Osteoblast (primary cell): ENCODE measurements around the gene ACADM. TPM values are rescaled to one million over a fixed set of nuclear protein-coding genes. Genes with fewer than 3 reads are reported as not detected.
A peak's percentile ranks its signal among the peaks of the same experiment; 100 is the strongest.

ENCODE experiments used
- DNase-seq: peaks from one replicate; pipeline ENCODE4 v3.0.0; 2011; ENCODE audit warnings: low spot score, mixed read lengths; ENCODE audit not compliant: insufficient read length; ENCODE audit errors: missing footprints
- H2AFZ ChIP-seq: 2 replicates; pipeline ENCODE4 v1.6.0; 2011; ENCODE audit warnings: mild to moderate bottlenecking, low read length
- H3K27ac ChIP-seq: 2 replicates; pipeline ENCODE4 v1.5.1; 2011; ENCODE audit warnings: mild to moderate bottlenecking, low read depth, low read length, moderate library complexity
- H3K27me3 ChIP-seq: 2 replicates; pipeline ENCODE4 v1.6.0; 2012; ENCODE audit warnings: mild to moderate bottlenecking, control low read depth, inconsistent platforms, low read length, moderate library complexity; ENCODE audit not compliant: insufficient read depth
- H3K36me3 ChIP-seq: 2 replicates; pipeline ENCODE4 v1.5.1; 2011; ENCODE audit warnings: mild to moderate bottlenecking, low read length, control low read depth, moderate library complexity; ENCODE audit not compliant: insufficient read depth
- H3K4me1 ChIP-seq: 2 replicates; pipeline ENCODE4 v1.5.1; 2011; ENCODE audit warnings: mild to moderate bottlenecking, low read length, control low read depth, moderate library complexity; ENCODE audit not compliant: insufficient read depth
- H3K4me2 ChIP-seq: 2 replicates; pipeline ENCODE4 v1.6.0; 2011; ENCODE audit warnings: mild to moderate bottlenecking, low read length; ENCODE audit not compliant: insufficient read depth
- H3K4me3 ChIP-seq: fragments of 200-600 bp; sonication (generic); 3 replicates; pipeline ENCODE4 v1.5.1; 2012; ENCODE audit warnings: mild to moderate bottlenecking, low read length, inconsistent platforms; ENCODE audit not compliant: insufficient read depth
- H3K79me2 ChIP-seq: 2 replicates; pipeline ENCODE4 v1.6.0; 2012; ENCODE audit warnings: mild to moderate bottlenecking, low read length, control low read depth, inconsistent platforms; ENCODE audit not compliant: insufficient read depth
- H3K9me3 ChIP-seq: 2 replicates; pipeline ENCODE4 v1.5.1; 2011; ENCODE audit warnings: low read depth, low read length, control low read depth
- H4K20me1 ChIP-seq: 2 replicates; pipeline ENCODE4 v1.6.0; 2012; ENCODE audit warnings: mild to moderate bottlenecking, low read length, control low read depth; ENCODE audit not compliant: insufficient read depth
- CTCF ChIP-seq: IDR thresholded peaks from 2 replicates; pipeline ENCODE4 v1.5.1; 2011; ENCODE audit warnings: mild to moderate bottlenecking, low read depth, low read length, moderate library complexity; ENCODE audit errors: extremely low read depth
- total RNA-seq: library from RNA; depleted of rRNA; stranded (reverse); fragments of >200 nt; gene quantifications from 2 replicates; pipeline ENCODE4 v1.2.3, GENCODE V29; 2012

Gene ACADM
- total RNA-seq, 1 donor = 33.7 TPM

DNA sequence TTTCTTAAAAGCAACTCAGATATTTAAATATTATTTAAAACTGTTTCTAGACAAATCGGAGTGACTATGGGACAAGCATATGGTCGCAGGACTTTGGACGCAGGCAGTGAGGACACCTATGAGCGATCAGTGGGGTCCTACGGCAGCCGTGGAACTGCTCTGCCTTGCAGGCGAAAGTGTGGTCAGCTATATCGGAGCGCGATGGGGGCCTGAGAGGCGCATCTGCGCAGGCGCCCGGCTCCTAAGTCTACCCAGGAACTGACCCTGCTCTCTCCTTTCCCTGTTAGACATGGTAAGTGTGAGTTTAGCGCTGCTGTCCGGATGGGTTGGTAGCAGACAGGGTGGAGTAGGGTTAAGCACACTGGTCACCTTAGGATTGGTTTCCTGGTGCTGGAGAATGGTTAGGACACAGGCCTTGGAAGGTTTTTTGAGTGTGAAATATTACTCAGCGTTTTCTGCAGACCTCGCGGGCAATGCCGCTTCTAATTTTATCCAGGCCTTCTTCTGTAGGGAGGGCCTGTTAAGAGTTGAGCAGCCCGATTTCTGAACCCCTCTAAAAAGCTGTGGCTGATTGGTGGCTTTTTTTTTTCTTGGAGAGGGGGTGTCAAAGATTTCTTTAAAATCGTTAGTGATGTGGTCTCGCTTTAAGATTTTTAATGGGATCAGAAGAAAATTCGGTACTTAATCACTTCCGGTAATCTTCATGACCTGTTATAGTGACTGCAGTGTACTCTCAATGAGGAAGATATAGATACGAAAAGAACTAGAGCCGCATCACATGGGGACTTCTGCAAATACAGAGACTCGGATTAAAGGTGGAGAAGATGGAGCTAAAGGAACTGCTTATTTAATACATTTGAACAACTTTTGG lies 61.7 kb downstream of the ACADM start, which contains the start of gene RABGGTB:
Gene RABGGTB, plus strand, starts transcription at position 274 of the 871 bp plus-strand sequence. Its CDS starts 16 bp downstream, at position 290.
- Histone ChIP-seq H3K4me1 (peaks cover 35% of the 10 kb centered on the region), H2AFZ (peak within 1 kb of the TSS; percentile 91), H3K4me2 (peak within 1 kb of the TSS; percentile 86), H3K79me2 (peaks cover 46% of the 10 kb centered on the region), H3K36me3 (peaks cover 34% of the 10 kb centered on the region), H3K27me3 (no peaks in the 10 kb centered on the region), H3K27ac (peak within 1 kb of the TSS; percentile 75), H3K9me3 (no peaks in the 10 kb centered on the region), H3K4me3 (peak within 1 kb of the TSS; percentile 85), H4K20me1 (peaks cover 45% of the 10 kb centered on the region)
- no peak for TF ChIP-seq CTCF
- peak; percentile 93 for DNase-seq

DNA sequence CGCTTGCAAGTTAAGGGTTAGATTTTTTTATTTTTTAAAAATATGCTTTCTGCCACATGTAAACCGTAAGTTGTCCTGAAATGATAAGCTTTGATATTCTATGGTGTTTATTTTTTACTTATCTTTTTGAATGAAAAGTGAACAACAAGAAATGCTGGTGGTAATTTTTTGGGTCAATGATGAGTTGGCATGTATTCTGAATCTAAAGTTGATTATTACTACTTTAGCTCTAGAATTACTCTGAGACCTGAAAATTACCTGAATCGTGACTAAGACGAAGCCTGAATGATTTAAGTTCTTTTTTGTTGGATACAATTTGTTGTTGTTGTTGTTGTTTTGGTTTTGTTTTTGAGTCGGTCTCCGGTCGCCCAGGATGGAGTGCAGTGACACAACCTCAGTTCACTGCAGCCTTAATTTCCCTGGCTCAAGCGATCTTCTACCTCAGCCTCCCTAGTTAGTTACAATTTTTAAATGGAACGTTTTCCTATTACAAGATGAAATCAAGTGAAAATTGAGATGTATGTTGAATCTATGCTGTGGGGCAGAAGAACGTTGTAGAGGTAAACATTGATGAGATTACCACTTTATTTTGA lies 62.5 kb downstream of the ACADM start:
- Histone ChIP-seq H3K79me2 (peaks cover 46% of the 10 kb centered on the region), H4K20me1 (peaks cover 52% of the 10 kb centered on the region)

GRCh38 chr1:75787524-75787923 lies 63.0 kb downstream of the ACADM start:
- Histone ChIP-seq H3K4me1 (peaks cover 35% of the 10 kb centered on the region), H3K36me3 (peaks cover 47% of the 10 kb centered on the region), H3K27me3 (no peaks in the 10 kb centered on the region), H2AFZ (no peak overlapping the region), H3K27ac (peak overlapping the region; percentile 75), H4K20me1 (peaks cover 57% of the 10 kb centered on the region), H3K9me3 (no peaks in the 10 kb centered on the region), H3K4me2 (peak overlapping the region; percentile 86), H3K79me2 (peaks cover 46% of the 10 kb centered on the region), H3K4me3 (peak overlapping the region; percentile 85)
- TF ChIP-seq CTCF = no peak
- no peak for DNase-seq

More for the DNA sequence above, 62.5 kb downstream of the ACADM start:
- Histone ChIP-seq H3K4me2 (peak overlapping the region; percentile 86), H3K27me3 (no peaks in the 10 kb centered on the region), H3K36me3 (peaks cover 42% of the 10 kb centered on the region), H2AFZ (no peak overlapping the region), H3K4me3 (peak overlapping the region; percentile 85), H3K4me1 (peaks cover 35% of the 10 kb centered on the region), H3K9me3 (no peaks in the 10 kb centered on the region), H3K27ac (peak overlapping the region; percentile 75)
- no peak for DNase-seq
- TF ChIP-seq CTCF = no peak

- Histone ChIP-seq H3K9me3 (no peaks in the 10 kb centered on the region), H3K4me2 (peak overlapping the region; percentile 86), H3K27ac (no peak overlapping the region), H4K20me1 (peaks cover 77% of the 10 kb centered on the region), H3K4me3 (no peak overlapping the region), H3K4me1 (peaks cover 35% of the 10 kb centered on the region), H2AFZ (no peak overlapping the region), H3K36me3 (peaks cover 72% of the 10 kb centered on the region), H3K27me3 (no peaks in the 10 kb centered on the region), H3K79me2 (peaks cover 46% of the 10 kb centered on the region)
- DNase-seq = no peak
- TF ChIP-seq CTCF = no peak
These were observed 65.5 kb downstream of the ACADM start for GRCh38 chr1:75789988-75790387.
